IMR-90 (cell line): ENCODE results near the gene FAM227B. TPM values are rescaled to one million over a fixed set of nuclear protein-coding genes. Genes with fewer than 3 reads are reported as not detected.

Experiments used
- ATAC-seq: fragments of 200-7000 bp; cut with Tn5 transposase; 2 replicates; pipeline ENCODE4 v1.9.1; 2020; ENCODE audit warnings: low read depth, mild to moderate bottlenecking, moderate library complexity
- BruUV-seq: library from RNA; stranded (reverse); fragments of 400-500 nt; replicated peaks from 2 replicates; lab custom pipeline; 2021; lab: Mats Ljungman, UMichigan
- CTCF ChIA-PET: fragments of 300-600 bp; formaldehyde crosslinking; extraction: SDS; loops from one replicate; lab custom pipeline; 2021; ENCODE audit warnings: antibody characterized with exemption; lab: Yijun Ruan, JAX
- POLR2A ChIA-PET: fragments of 300-600 bp; sonication (Branson Sonifier 250); formaldehyde crosslinking; loops from one replicate; lab custom pipeline; 2022; ENCODE audit warnings: antibody characterized with exemption; ENCODE audit not compliant: unreplicated experiment; lab: Charles Lee
- DNase-seq: peaks from one replicate; pipeline ENCODE4 v3.0.0; 2013
- H2AFZ ChIP-seq: replicated peaks from 2 replicates; pipeline ENCODE3; 2013; ENCODE audit warnings: low read length, mild to moderate bottlenecking; ENCODE audit not compliant: poor library complexity
- H2AK5ac ChIP-seq: 2 replicates; pipeline ENCODE4 v1.6.1; 2013; ENCODE audit warnings: low read depth, low read length, inconsistent platforms
- H2AK9ac ChIP-seq: replicated peaks from 2 replicates; pipeline ENCODE3; 2013; ENCODE audit warnings: mild to moderate bottlenecking, low read depth, low read length, moderate library complexity; ENCODE audit not compliant: poor library complexity
- H2BK120ac ChIP-seq: 2 replicates; pipeline ENCODE4 v1.6.1; 2013; ENCODE audit warnings: low read depth, low read length, inconsistent platforms
- H2BK15ac ChIP-seq: 3 replicates; pipeline ENCODE4 v1.6.1; 2013; ENCODE audit warnings: low read depth, low read length, inconsistent platforms
- H2BK20ac ChIP-seq: 2 replicates; pipeline ENCODE4 v1.6.1; 2013; ENCODE audit warnings: low read depth, mild to moderate bottlenecking, inconsistent platforms, low read length, moderate library complexity
- H2BK5ac ChIP-seq: 2 replicates; pipeline ENCODE4 v1.6.1; 2013; ENCODE audit warnings: mild to moderate bottlenecking, low read depth, low read length, inconsistent platforms; ENCODE audit not compliant: poor library complexity, severe bottlenecking
- H3K14ac ChIP-seq: replicated peaks from 2 replicates; pipeline ENCODE4 v1.6.1; 2013; ENCODE audit warnings: low read depth, low read length, inconsistent platforms
- H3K18ac ChIP-seq: 2 replicates; pipeline ENCODE4 v1.6.1; 2013; ENCODE audit warnings: low read depth, low read length, control low read depth
- H3K23ac ChIP-seq: 2 replicates; pipeline ENCODE4 v1.6.1; 2013; ENCODE audit warnings: low read depth, low read length, inconsistent platforms
- H3K27ac ChIP-seq: 2 replicates; pipeline ENCODE4 v1.5.1; 2013; ENCODE audit warnings: mild to moderate bottlenecking, control low read depth, low read length; ENCODE audit not compliant: insufficient read depth
- H3K27me3 ChIP-seq: 2 replicates; pipeline ENCODE4 v1.6.1; 2013; ENCODE audit warnings: low read length; ENCODE audit not compliant: control insufficient read depth, insufficient read depth
- H3K36me3 ChIP-seq: 2 replicates; pipeline ENCODE4 v1.6.1; 2013; ENCODE audit warnings: low read length, mixed read lengths; ENCODE audit not compliant: control insufficient read depth, insufficient read depth
- H3K4ac ChIP-seq: 2 replicates; pipeline ENCODE4 v1.6.1; 2013; ENCODE audit warnings: low read depth, low read length, inconsistent platforms
- H3K4me1 ChIP-seq: 2 replicates; pipeline ENCODE4 v1.6.1; 2013; ENCODE audit warnings: low read length, mixed read lengths; ENCODE audit not compliant: control insufficient read depth, insufficient read depth
- H3K4me2 ChIP-seq: 2 replicates; pipeline ENCODE4 v1.6.1; 2013; ENCODE audit warnings: low read depth, mild to moderate bottlenecking, control low read depth, low read length, moderate library complexity
- H3K4me3 ChIP-seq: 2 replicates; pipeline ENCODE4 v1.5.1; 2013; ENCODE audit warnings: low read depth, mild to moderate bottlenecking, control low read depth, low read length, moderate library complexity; ENCODE audit not compliant: insufficient read depth
- H3K56ac ChIP-seq: 2 replicates; pipeline ENCODE4 v1.6.1; 2013; ENCODE audit warnings: low read length, inconsistent platforms; ENCODE audit not compliant: insufficient read depth; ENCODE audit errors: extremely low read depth
- H3K79me1 ChIP-seq, 2 experiments: 2 replicates each; pipeline ENCODE4 v1.6.1; 2013; ENCODE audit warnings: low read length in 2 of 2, inconsistent platforms in 1 of 2, low read depth in 1 of 2
- H3K9ac ChIP-seq: 2 replicates; pipeline ENCODE4 v1.6.1; 2013; ENCODE audit warnings: low read depth, low read length, control low read depth
- H3K9me1 ChIP-seq: 2 replicates; pipeline ENCODE4 v1.6.1; 2013; ENCODE audit warnings: low read length, inconsistent platforms; ENCODE audit not compliant: insufficient read depth
- H3K9me3 ChIP-seq: 2 replicates; pipeline ENCODE4 v1.6.1; 2013; ENCODE audit warnings: low read length; ENCODE audit not compliant: control insufficient read depth, insufficient read depth
- H4K20me1 ChIP-seq: 2 replicates; pipeline ENCODE4 v1.6.1; 2013; ENCODE audit warnings: low read length, inconsistent platforms; ENCODE audit not compliant: insufficient read depth
- H4K5ac ChIP-seq: 2 replicates; pipeline ENCODE4 v1.6.1; 2013; ENCODE audit warnings: mild to moderate bottlenecking, low read depth, low read length, control low read depth
- H4K8ac ChIP-seq, 2 experiments: 2 replicates each; pipeline ENCODE4 v1.6.1; 2013; ENCODE audit warnings: low read depth in 2 of 2, low read length in 2 of 2, control low read depth in 1 of 2, inconsistent platforms in 1 of 2
- H4K91ac ChIP-seq: 2 replicates; pipeline ENCODE4 v1.6.1; 2013; ENCODE audit warnings: low read depth, low read length, inconsistent platforms; ENCODE audit not compliant: insufficient read depth
- BHLHE40 ChIP-seq: fragments of 150-350 bp; IDR thresholded peaks from 2 replicates; pipeline ENCODE4 v1.6.1; 2016; ENCODE audit warnings: mild to moderate bottlenecking, low read depth, low read length
- CEBPB ChIP-seq: IDR thresholded peaks from 2 replicates; pipeline ENCODE4 v1.6.1; 2012; ENCODE audit warnings: low read depth, low read length, improper control_type of control experiment
- FOS ChIP-seq: fragments of 150-350 bp; IDR thresholded peaks from 2 replicates; pipeline ENCODE4 v1.6.1; 2016; ENCODE audit warnings: low read depth, low read length
- MAZ ChIP-seq: IDR thresholded peaks from 2 replicates; pipeline ENCODE4 v1.6.1; 2012; ENCODE audit warnings: low read depth, mild to moderate bottlenecking, low read length, improper control_type of control experiment, moderate library complexity, borderline replicate concordance
- POLR2A ChIP-seq: IDR thresholded peaks from 2 replicates; pipeline ENCODE4 v1.6.1; 2012; ENCODE audit warnings: mild to moderate bottlenecking, low read depth, low read length
- RAD21 ChIP-seq: IDR thresholded peaks from 2 replicates; pipeline ENCODE4 v1.6.1; 2012; ENCODE audit warnings: low read length, improper control_type of control experiment
- RCOR1 ChIP-seq: IDR thresholded peaks from 2 replicates; pipeline ENCODE4 v1.6.1; 2012; ENCODE audit warnings: mild to moderate bottlenecking, low read length, improper control_type of control experiment; ENCODE audit not compliant: insufficient replicate concordance
- RFX5 ChIP-seq: IDR thresholded peaks from 2 replicates; pipeline ENCODE4 v1.8.0; 2012; ENCODE audit warnings: low read depth, mild to moderate bottlenecking, low read length, moderate library complexity
- SMC3 ChIP-seq: fragments of 150-350 bp; IDR thresholded peaks from 2 replicates; pipeline ENCODE4 v1.6.1; 2016; ENCODE audit warnings: low read depth, mild to moderate bottlenecking, antibody characterized with exemption, low read length, moderate library complexity
- dilution Hi-C: fragments of 300-500 bp; cut with HindIII; formaldehyde crosslinking; loops from one replicate; pipeline ENCODE4 v1.14.3; 2018; ENCODE audit warnings: low sequenced_read_pairs; ENCODE audit not compliant: unreplicated experiment
- in situ Hi-C: fragments of 300-500 bp; cut with MboI; formaldehyde crosslinking; loops from 3 replicates; pipeline ENCODE4 v1.14.3; 2019; ENCODE audit warnings: low sequenced_read_pairs, inconsistent platforms, mixed read lengths
- intact Hi-C: fragments of 100-400 bp; cut with micrococcal nuclease; formaldehyde crosslinking; loops from 2 replicates; pipeline ENCODE4 v1.10.0; 2022
- polyA plus RNA-seq, 3 experiments: library from polyadenylated mRNA; depleted of rRNA; stranded (reverse); fragments of >200 nt; gene quantifications; 2 replicates each; pipeline ENCODE4 v1.2.3, GENCODE V29; 2012; ENCODE audit warnings: low replicate concordance in 1 of 3
- total RNA-seq: library from RNA; depleted of rRNA; stranded (reverse); fragments of >200 nt; gene quantifications from 2 replicates; pipeline ENCODE4 v1.2.3, GENCODE V29; 2012
- TF ChIP-seq, protein P1 (sequence below): conservative IDR thresholded peaks from 2 replicates; pipeline ENCODE4 v1.5.1; 2012; ENCODE audit warnings: mild to moderate bottlenecking, low read depth, low read length, improper control_type of control experiment
- TF ChIP-seq, protein P2 (sequence below): fragments of 150-350 bp; IDR thresholded peaks from 2 replicates; pipeline ENCODE4 v1.6.1; 2016; ENCODE audit warnings: low read depth, mild to moderate bottlenecking, low read length, moderate library complexity, borderline replicate concordance

The FAM227B gene
- total and polyA plus RNA-seq, 2 of the 4 experiments (the other 2 are of a cell fraction) = 1.8 to 3.0 TPM

GRCh38 chr15:49309889-49310288 lies 310.7 kb downstream of the FAM227B start:
- Histone ChIP-seq H3K27me3 (no peaks in the 10 kb centered on the region), H3K9me3 (no peaks in the 10 kb centered on the region), H3K9me1 (peaks cover 11% of the 10 kb centered on the region), H2BK120ac (no peak overlapping the region), H2AK5ac (no peak overlapping the region), H3K9ac (no peak overlapping the region), H4K20me1 (peaks cover 4% of the 10 kb centered on the region; the same call in 1 of the 2 replicates), H3K4me3 (no peak overlapping the region), H3K36me3 (peaks cover 5% of the 10 kb centered on the region), H3K27ac (no peak overlapping the region), H2BK20ac (no peak overlapping the region), H4K8ac (no peak overlapping the region), H3K18ac (no peak overlapping the region), H3K4me2 (no peak overlapping the region), H3K79me1 (peaks cover 10 to 36% of the 10 kb centered on the region in 2 experiments), H3K56ac (no peak overlapping the region), H3K4me1 (peaks cover 6% of the 10 kb centered on the region), H3K4ac (no peak overlapping the region), H2AK9ac (no peak overlapping the region), H2BK15ac (no peak overlapping the region), H4K5ac (no peak overlapping the region), H2BK5ac (no peak overlapping the region), H4K91ac (no peak overlapping the region), H3K23ac (no peak overlapping the region), H2AFZ (no peak overlapping the region), H3K14ac (no peak overlapping the region)
- intact Hi-C loops = no loop called here
- ChIA-PET POLR2A (no interaction called here), CTCF (no interaction called here)
- BruUV-seq = no TSS peak
- TF ChIP-seq FOS = no peak
- TF ChIP-seq RFX5 = no peak
- no peak for TF ChIP-seq RCOR1
- no peak for TF ChIP-seq RAD21
- no peak for TF ChIP-seq POLR2A
- TF ChIP-seq CEBPB = no peak
- TF ChIP-seq, protein P1, sequence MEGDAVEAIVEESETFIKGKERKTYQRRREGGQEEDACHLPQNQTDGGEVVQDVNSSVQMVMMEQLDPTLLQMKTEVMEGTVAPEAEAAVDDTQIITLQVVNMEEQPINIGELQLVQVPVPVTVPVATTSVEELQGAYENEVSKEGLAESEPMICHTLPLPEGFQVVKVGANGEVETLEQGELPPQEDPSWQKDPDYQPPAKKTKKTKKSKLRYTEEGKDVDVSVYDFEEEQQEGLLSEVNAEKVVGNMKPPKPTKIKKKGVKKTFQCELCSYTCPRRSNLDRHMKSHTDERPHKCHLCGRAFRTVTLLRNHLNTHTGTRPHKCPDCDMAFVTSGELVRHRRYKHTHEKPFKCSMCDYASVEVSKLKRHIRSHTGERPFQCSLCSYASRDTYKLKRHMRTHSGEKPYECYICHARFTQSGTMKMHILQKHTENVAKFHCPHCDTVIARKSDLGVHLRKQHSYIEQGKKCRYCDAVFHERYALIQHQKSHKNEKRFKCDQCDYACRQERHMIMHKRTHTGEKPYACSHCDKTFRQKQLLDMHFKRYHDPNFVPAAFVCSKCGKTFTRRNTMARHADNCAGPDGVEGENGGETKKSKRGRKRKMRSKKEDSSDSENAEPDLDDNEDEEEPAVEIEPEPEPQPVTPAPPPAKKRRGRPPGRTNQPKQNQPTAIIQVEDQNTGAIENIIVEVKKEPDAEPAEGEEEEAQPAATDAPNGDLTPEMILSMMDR = no peak
- TF ChIP-seq BHLHE40 = no peak
- TF ChIP-seq SMC3 = no peak
- TF ChIP-seq, protein P2, sequence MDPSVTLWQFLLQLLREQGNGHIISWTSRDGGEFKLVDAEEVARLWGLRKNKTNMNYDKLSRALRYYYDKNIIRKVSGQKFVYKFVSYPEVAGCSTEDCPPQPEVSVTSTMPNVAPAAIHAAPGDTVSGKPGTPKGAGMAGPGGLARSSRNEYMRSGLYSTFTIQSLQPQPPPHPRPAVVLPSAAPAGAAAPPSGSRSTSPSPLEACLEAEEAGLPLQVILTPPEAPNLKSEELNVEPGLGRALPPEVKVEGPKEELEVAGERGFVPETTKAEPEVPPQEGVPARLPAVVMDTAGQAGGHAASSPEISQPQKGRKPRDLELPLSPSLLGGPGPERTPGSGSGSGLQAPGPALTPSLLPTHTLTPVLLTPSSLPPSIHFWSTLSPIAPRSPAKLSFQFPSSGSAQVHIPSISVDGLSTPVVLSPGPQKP = no peak
- TF ChIP-seq MAZ = no peak
- no peak for ATAC-seq
- dilution Hi-C loops = no loop called here
- no peak for DNase-seq
- in situ Hi-C loops = no loop called here
